ENCODE measurements around the gene ARL5B. TPM values are rescaled to one million over a fixed set of nuclear protein-coding genes. Genes with fewer than 3 reads are reported as not detected.
A peak's percentile ranks its signal among the peaks of the same experiment; 100 is the strongest.
"Not testable (repeated sequence)": the region's sequence is repeated elsewhere in the genome, so short reads cannot be mapped to it uniquely, and the experiment has no call there.

The ARL5B gene
- total RNA-seq, 1 donor from 2014 or later, result 38.4 TPM

DNA sequence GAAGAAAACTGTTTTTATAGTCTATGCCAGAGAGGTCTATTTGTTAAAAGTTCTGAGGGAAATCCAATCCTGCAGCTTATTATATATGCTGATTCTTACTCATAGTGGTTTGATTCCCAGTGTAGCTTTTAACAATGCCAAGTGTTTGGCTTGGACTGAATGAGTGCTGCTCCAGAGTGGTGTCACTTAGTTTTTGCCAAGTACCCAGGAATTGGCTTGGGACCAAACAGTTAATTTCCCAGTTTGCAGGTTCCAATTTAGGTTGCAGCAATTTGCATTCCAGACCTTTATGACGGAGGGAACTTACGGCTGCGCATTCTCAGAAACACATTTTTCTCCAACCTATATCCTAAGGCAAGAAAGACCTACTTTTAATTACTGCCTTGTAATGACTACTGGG, 40.2 kb upstream of the ARL5B start:
- Mint-ChIP-seq H3K4me1 (no peaks in the 10 kb centered on the region), H3K27ac (ENCODE audit: unreplicated experiment) (no peak overlapping the region), H3K27me3 (ENCODE audit: low read depth) (no peaks in the 10 kb centered on the region), H3K9me3 (no peaks in the 10 kb centered on the region), H3K36me3 (ENCODE audit: low read depth) (peaks cover 13% of the 10 kb centered on the region), H3K4me3 (no peak overlapping the region)
- TF ChIP-seq, protein P1, sequence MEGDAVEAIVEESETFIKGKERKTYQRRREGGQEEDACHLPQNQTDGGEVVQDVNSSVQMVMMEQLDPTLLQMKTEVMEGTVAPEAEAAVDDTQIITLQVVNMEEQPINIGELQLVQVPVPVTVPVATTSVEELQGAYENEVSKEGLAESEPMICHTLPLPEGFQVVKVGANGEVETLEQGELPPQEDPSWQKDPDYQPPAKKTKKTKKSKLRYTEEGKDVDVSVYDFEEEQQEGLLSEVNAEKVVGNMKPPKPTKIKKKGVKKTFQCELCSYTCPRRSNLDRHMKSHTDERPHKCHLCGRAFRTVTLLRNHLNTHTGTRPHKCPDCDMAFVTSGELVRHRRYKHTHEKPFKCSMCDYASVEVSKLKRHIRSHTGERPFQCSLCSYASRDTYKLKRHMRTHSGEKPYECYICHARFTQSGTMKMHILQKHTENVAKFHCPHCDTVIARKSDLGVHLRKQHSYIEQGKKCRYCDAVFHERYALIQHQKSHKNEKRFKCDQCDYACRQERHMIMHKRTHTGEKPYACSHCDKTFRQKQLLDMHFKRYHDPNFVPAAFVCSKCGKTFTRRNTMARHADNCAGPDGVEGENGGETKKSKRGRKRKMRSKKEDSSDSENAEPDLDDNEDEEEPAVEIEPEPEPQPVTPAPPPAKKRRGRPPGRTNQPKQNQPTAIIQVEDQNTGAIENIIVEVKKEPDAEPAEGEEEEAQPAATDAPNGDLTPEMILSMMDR (conservative IDR thresholded peaks at IDR 0.05), result no peak
- DNase-seq (ENCODE audit: low read depth, low spot score), result no peak

DNA sequence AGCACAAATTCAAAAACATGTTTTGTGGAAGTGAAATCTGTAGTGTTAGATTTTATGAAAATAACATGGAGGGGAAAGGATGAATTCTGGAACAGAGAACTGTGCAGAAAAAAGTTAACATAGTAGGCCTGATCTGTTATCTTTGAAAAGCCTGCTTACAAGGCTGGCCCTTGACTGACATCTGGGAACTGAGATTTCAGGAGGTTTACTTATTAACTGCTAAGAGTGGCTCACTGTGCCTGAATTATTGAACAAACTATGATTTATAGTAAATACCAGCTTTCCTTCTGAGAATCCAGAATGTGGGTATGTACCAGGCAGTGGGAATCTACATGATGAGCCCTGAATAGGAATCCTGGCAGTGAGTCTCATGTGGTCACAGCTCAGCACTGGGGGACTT, 38.4 kb upstream of the ARL5B start:
- Mint-ChIP-seq H3K36me3 (ENCODE audit: low read depth) (peaks cover 13% of the 10 kb centered on the region), H3K4me1 (no peaks in the 10 kb centered on the region), H3K27ac (ENCODE audit: unreplicated experiment) (no peak overlapping the region), H3K4me3 (no peak overlapping the region), H3K9me3 (no peaks in the 10 kb centered on the region), H3K27me3 (ENCODE audit: low read depth) (no peaks in the 10 kb centered on the region)
- TF ChIP-seq, protein P1 (conservative IDR thresholded peaks at IDR 0.05), result no peak
- DNase-seq (ENCODE audit: low read depth, low spot score), result no peak

DNA sequence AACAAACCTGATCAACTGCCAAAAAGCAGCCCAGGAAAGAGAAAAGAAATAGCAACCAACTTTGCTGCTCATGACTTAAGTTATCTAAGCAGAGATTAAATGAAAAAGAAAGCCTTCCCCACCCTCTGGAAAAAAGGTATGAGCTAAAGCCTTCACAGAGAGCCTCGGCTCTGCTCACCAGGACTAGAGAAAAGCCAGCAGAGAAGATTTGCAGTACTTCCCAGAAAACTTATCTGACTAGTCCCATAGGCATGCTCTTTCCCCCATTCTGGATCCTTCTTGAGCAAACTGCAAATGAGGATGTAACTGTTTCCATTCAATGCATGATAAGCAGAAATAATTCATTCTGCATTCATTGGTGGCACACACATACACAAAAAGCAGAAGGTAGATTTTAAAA, 35.6 kb upstream of the ARL5B start:
- peak overlapping the region; percentile 31 for H3K4me3 Mint-ChIP-seq
- H3K27me3 Mint-ChIP-seq (ENCODE audit: low read depth); DNase-seq (ENCODE audit: low read depth, low spot score); H3K27ac Mint-ChIP-seq (ENCODE audit: unreplicated experiment); H3K9me3 Mint-ChIP-seq; H3K4me1 Mint-ChIP-seq: not testable (repeated sequence)
- peaks cover 14% of the 10 kb centered on the region for H3K36me3 Mint-ChIP-seq (ENCODE audit: low read depth)

DNA sequence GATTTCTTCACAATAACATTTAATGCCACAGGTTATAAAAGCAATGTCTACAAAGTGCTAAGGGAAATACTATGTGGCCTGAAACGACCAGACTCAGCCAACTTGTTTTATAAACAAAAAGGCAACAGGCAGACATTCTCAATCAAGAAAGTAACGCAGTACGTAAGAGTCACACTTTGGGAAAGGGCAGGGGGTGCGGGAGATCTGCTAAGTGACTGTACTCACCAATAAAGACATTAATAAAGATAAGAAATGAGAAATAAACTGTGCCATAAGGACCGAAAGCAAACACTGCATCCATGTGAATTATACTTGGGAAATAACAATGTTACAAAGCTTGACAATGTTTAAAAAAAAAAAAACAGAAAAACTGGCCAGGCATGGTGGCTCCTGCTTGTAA, 33.3 kb upstream of the ARL5B start:
- H3K27me3 Mint-ChIP-seq (ENCODE audit: low read depth), result no peaks in the 10 kb centered on the region
- H3K4me1 Mint-ChIP-seq, result peaks cover 8% of the 10 kb centered on the region
- peak overlapping the region; percentile 78 for H3K27ac Mint-ChIP-seq (ENCODE audit: unreplicated experiment)
- no peaks in the 10 kb centered on the region for H3K9me3 Mint-ChIP-seq
- H3K36me3 Mint-ChIP-seq (ENCODE audit: low read depth), result peaks cover 7% of the 10 kb centered on the region
- TF ChIP-seq, protein P1 (conservative IDR thresholded peaks at IDR 0.05), result no peak
- H3K4me3 Mint-ChIP-seq, result peak overlapping the region; percentile 66
- no peak for DNase-seq (ENCODE audit: low read depth, low spot score)

DNA sequence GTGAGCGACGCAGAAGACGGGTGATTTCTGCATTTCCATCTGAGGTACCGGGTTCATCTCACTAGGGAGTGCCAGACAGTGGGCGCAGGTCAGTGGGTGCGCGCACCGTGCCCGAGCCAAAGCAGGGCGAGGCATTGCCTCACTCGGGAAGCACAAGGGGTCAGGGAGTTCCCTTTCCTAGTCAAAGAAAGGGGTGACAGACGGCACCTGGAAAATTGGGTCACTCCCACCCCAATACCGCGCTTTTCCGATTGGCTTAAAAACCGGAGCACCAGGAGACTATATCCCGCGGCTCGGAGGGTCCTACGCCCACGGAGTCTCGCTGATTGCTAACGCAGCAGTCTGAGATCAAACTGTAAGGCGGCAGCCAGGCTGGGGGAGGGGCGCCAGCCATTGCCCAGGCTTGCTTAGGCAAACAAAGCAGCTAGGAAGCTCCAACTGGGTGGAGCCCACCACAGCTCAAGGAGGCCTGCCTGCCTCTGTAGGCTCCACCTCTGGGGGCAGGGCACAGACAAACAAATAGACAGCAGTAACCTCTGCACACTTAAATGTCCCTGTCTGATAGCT, 31.7 kb upstream of the ARL5B start:
- H3K4me3 Mint-ChIP-seq, result peak overlapping the region; percentile 94
- not testable (repeated sequence) for H3K36me3 Mint-ChIP-seq (ENCODE audit: low read depth); H3K27me3 Mint-ChIP-seq (ENCODE audit: low read depth); H3K9me3 Mint-ChIP-seq; H3K4me1 Mint-ChIP-seq
- DNase-seq (ENCODE audit: low read depth, low spot score), result peak; percentile 77
- H3K27ac Mint-ChIP-seq (ENCODE audit: unreplicated experiment), result peak overlapping the region; percentile 98

DNA sequence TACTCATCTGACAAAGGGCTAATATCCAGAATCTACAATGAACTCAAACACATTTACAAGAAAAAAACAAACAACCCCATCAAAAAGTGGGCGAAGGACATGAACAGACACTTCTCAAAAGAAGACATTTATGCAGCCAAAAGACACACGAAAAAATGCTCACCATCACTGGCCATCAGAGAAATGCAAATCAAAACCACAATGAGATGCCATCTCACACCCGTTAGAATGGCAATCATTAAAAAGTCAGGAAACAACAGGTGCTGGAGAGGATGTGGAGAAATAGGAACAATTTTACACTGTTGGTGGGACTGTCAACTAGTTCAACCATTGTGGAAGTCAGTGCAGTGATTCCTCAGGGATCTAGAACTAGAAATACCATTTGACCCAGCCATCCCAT, 26.7 kb upstream of the ARL5B start:
- not testable (repeated sequence) for H3K27ac Mint-ChIP-seq (ENCODE audit: unreplicated experiment); H3K4me3 Mint-ChIP-seq; DNase-seq (ENCODE audit: low read depth, low spot score); H3K27me3 Mint-ChIP-seq (ENCODE audit: low read depth); H3K9me3 Mint-ChIP-seq; H3K4me1 Mint-ChIP-seq
- peaks cover 12% of the 10 kb centered on the region for H3K36me3 Mint-ChIP-seq (ENCODE audit: low read depth)

DNA sequence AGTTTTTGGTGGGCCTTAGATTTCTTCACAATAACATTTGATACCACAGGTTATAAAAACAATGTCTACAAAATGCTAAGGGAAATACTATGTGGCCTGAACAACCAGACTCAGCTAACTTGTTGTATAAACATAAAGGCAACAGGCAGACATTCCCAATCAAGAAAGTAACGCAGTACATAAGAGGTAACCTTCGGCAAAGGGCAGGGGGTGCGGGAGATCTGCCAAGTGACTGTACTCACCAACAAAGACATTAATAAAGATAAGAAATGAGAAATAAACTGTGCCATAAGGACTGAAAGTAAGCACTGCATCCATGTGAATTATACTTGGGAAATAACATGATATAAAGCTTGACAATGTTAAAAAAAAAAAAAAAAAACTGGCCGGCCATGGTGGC, 23.2 kb upstream of the ARL5B start:
- DNase-seq (ENCODE audit: low read depth, low spot score), result no peak
- no peak overlapping the region for H3K27ac Mint-ChIP-seq (ENCODE audit: unreplicated experiment)
- H3K4me3 Mint-ChIP-seq, result no peak overlapping the region
- TF ChIP-seq, protein P1 (conservative IDR thresholded peaks at IDR 0.05), result no peak
- H3K27me3 Mint-ChIP-seq (ENCODE audit: low read depth), result no peaks in the 10 kb centered on the region
- peaks cover 10% of the 10 kb centered on the region for H3K36me3 Mint-ChIP-seq (ENCODE audit: low read depth)
- H3K9me3 Mint-ChIP-seq, result no peaks in the 10 kb centered on the region
- H3K4me1 Mint-ChIP-seq, result no peaks in the 10 kb centered on the region

DNA sequence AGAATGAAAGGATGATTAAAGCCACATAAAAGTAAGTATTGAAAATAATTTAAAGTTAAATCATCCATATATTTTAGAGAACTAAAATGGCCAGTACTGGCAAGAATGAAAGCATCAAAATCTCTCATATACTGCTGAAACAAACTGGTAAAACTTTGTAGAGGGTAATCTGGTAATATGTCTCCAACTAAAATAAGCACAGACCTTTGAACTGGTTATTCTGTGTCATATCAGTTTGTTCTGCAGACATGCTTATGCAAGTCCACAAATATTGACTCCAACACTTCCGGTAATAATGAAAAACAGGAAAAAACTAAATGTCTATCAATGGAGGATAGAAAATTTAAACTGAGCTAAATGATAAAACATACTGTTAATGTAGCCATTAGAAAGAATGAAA, 21.8 kb upstream of the ARL5B start:
- not testable (repeated sequence) for H3K4me3 Mint-ChIP-seq; H3K9me3 Mint-ChIP-seq; DNase-seq (ENCODE audit: low read depth, low spot score); H3K27ac Mint-ChIP-seq (ENCODE audit: unreplicated experiment); H3K4me1 Mint-ChIP-seq; H3K36me3 Mint-ChIP-seq (ENCODE audit: low read depth); H3K27me3 Mint-ChIP-seq (ENCODE audit: low read depth)

DNA sequence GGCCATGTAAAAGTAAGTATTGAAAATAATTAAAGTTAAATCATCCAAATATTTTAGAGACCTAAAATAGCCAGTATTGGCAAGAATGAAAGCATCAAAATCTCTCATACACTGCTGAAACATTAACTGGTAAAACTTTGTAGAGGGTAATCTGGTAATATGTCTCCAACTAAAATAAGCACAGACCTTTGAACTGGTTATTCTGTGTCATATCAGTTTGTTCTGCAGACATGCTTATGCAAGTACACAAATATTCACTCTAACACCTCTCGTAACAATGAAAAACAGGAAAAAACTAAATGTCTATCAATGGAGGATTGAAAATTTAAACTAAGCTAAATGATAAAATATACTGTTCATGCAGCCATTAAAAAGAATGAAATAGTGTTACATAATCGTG, 19.5 kb upstream of the ARL5B start:
- H3K4me3 Mint-ChIP-seq; H3K27me3 Mint-ChIP-seq (ENCODE audit: low read depth); H3K27ac Mint-ChIP-seq (ENCODE audit: unreplicated experiment); DNase-seq (ENCODE audit: low read depth, low spot score); H3K4me1 Mint-ChIP-seq; H3K9me3 Mint-ChIP-seq; H3K36me3 Mint-ChIP-seq (ENCODE audit: low read depth): not testable (repeated sequence)

Data from neural crest cell (in vitro differentiated cells).